GM19099 (cell line): ENCODE measurements around the gene KLHL10.
A peak's percentile ranks its signal among the peaks of the same experiment; 100 is the strongest.

Experiments
- POLR2A ChIP-seq: IDR thresholded peaks from 3 replicates; pipeline ENCODE4 v1.6.1; 2011; ENCODE audit warnings: low read depth; ENCODE audit not compliant: insufficient read length; ENCODE audit errors: extremely low read depth

Gene KLHL10

DNA sequence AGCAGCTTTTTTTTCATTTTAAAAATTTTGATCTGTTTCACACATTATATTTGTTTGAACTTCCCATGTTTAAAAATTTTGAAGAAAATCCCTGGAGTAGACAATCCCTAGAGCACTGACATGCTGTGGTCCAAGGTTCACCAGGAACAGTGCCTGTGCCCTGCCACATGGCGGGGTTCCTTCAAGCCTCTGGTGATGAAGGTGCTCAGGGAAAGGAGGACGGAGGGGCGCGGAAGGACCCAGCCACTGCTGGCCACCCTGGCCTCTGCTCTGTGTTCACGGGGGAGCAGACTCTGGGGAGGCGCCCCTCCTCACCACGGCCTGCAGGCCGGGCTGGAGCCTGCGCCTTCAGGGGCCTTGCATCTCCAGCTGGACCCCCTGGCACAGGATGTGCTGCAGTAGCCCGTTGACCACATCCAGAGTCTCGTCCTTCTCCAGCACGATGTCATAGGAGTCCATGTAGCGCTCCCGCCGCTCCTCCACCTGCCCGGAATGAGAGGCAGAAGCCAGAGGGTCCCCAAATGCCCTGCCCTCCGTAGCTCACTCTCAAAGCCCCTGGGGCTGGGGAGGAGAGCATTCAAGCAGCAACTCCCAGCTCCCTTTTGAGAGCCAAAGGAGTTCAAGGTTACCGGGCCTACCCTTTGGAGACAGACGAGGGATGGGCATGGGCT is 12.3 kb upstream of the KLHL10 start:
- TF ChIP-seq POLR2A: no peak

GRCh38 chr17:41835214-41835799 is 2.3 kb upstream of the KLHL10 start:
- TF ChIP-seq POLR2A: no peak

GRCh38 chr17:41835800-41836549 is 1.6 kb upstream of the KLHL10 start, which contains the start of gene NT5C3B:
NT5C3B (minus strand) TSS chr17:41836232; CDS start chr17:41836193, 39 bp downstream.
- peak; percentile 56 for TF ChIP-seq POLR2A

DNA sequence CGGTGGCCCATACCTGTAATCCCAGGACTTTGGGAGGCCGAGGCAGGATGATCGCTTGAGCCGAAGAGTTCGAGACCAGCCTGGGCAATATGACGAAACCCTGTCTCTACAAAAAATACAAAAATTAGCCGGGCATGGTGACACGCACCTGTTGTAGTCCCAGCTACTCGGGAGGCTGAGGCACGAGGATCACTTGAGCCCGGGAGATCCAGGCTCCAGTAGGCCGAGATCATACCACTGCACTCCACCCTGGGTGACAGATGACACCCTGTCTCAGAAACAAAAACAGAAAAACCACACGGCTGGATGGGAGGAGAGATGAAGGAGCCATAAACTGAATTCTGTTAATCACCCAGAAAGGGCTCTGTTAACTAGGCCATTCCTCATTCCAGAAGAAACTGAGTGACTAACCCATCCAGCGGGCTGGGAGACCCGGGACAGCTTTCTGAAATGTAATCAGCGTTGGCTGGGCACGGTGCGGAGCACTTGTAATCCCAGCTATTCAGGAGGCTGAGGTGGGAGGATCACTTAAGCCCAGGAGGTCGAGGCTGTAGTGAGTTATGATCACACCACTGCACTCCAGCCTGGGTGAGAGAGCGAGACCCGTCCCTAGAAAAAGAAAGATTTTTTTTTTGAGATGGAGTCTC is 952 bp upstream of the KLHL10 start:
- TF ChIP-seq POLR2A: no peak

DNA sequence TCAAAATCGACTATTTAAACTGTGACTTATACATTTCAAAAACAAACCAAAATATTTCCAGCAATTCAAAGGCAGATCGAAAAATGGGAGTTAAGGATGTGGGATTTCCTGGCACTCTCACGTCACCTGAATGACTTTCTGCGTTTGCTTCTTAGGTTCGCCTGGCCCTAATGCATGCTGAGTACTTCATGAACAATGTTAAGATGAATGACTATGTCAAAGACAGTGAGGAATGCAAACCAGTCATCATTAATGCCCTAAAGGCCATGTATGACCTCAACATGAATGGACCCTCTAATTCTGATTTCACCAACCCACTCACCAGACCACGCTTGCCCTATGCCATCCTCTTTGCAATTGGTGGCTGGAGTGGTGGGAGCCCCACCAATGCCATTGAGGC is 7.3 kb downstream of the KLHL10 start:
- TF ChIP-seq POLR2A: no peak

GRCh38 chr17:41848788-41849187 is 11.2 kb downstream of the KLHL10 start:
- TF ChIP-seq POLR2A: no peak

GRCh38 chr17:41849251-41849990 is 11.8 kb downstream of the KLHL10 start:
- no peak for TF ChIP-seq POLR2A

DNA sequence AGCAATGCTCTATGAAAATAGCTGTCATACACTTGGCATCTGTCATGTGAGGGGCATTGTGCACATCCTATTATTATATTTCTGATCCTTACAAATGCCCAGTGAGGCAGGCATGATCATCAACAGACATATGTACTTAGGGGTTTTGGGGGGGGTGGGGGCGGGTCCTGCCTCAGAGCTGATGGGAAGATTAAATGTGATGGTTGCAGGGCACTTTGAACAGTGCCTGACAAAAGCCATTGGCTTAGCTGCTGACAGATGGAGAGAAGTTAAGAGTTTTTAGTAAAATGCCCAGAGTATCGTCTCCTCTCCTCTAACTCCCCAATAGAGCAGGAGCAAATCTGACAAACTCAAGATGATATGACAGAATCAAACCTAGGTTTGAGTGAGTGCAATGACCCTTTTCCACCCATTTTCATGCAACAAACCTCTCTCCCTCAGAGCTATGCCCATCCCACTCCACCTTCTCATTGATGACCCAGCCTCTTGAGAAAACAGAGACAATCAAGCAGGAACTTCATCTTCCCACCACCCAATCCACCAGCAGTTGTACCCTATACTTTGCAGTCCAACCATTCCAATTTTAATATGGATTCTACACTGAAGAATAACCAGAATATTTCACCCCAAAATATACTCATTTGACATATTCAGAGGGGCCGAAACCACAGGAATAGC is 22.8 kb downstream of the KLHL10 start:
- no peak for TF ChIP-seq POLR2A

DNA sequence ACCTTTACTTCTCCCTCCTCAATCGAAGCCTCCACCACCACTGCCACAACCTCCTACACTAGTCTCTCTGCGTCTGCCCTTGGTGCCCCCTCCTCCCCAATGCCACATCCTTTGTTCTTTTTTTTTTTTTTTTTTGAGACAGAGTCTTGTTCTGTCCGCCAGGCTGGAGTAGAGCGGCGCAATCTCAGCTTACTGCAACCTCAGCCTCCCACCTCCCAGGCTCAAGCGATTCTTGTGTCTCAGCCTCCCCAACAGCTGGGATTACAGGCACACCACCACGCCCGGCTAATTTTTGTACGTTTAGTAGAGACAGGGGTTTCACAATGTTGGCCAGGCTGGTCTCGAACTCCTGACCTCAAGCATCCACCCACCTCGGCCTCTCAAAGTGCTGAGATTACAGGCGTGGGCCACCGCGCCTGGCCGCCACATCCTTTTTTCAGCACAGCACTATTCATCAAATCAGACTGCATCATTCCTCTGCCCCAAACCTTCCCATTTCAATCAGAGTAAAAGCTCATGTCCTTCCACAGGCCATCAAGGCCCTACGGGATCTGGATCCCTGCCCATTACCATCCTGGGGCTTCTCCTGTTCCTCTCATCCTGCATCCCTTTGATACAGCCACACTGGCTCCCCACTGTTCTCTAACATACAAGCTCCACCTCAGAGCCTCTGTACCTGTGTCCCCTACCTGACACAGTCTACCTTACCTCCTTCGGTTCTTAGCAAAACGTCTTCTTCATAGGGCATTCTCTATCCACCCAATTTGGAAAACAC is 25.6 kb downstream of the KLHL10 start:
- no peak for TF ChIP-seq POLR2A

GRCh38 chr17:41864498-41864835 is 26.8 kb downstream of the KLHL10 start:
- no peak for TF ChIP-seq POLR2A

DNA sequence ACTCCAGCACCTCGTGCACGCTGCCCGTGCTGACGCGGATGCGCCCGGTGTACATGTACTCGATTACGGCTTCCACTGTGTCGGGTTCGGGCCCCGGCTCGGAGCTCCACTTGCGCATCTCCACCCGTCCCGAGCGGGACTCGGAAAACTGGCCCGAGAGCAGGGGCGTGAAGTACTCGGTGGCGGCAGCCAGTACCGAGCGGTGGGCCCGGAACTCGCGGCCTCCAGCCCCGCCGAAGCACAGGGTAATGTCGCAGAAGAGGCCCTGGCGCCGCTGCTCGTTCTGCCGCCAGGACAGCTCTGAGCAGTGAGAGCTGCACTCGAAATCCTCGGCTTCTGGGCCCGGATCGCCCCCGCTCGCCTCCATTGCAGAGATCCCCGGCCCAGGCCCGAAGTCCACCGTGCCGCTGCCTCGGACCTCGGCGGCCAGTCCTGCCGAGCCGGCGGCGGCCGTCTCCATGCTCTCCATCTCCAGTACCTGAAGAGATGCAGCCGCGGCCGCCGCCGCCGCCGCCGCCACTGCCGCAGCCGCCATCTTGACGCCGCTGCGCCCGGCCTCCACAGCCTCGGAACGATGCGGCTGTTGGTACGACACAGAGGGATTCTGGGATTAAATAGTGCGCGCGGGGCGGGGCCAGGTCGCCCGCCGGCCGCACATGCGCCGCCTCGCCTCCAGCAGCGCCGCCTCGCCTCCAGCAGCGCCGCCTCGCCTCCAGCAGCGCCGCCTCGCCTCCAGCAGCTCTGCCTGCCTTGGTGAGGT is 27.4 kb downstream of the KLHL10 start, which contains the start of gene KLHL11:
Gene KLHL11, minus strand, starts transcription at position 588 of the 760 bp plus-strand sequence. Its CDS starts 53 bp downstream, at position 535.
- TF ChIP-seq POLR2A: peak; percentile 95

GRCh38 chr17:41865596-41865893 is 27.9 kb downstream of the KLHL10 start:
- no peak for TF ChIP-seq POLR2A

DNA sequence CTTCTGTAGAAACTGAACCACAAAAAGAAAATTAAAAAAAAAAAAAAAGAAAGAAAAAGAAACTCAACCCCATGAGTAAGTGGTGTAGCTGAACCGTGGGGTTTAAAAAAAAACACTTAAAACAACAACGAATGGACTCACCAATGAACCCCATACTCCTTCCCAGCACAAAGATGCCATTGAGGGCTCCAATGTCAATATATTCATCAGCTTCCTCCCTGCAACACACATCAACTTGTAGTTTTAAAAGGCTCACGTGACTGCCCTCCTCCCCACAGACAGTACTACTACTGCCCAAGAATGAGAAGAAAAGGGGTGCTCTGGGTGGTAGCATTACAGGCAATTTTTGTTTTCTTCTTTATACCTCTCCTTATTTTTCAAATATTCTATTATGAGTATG is 30.9 kb downstream of the KLHL10 start:
- TF ChIP-seq POLR2A: no peak
